ENCODE results near the gene PRMT3.
"Not testable (repeated sequence)": the region's sequence is repeated elsewhere in the genome, so short reads cannot be mapped to it uniquely, and the experiment has no call there.

PRMT3 gene

GRCh38 chr11:20374741-20375300 lies 12.7 kb upstream of the PRMT3 start:
- Histone ChIP-seq H3K27ac (ENCODE audit: low read depth, low read length) (peak overlapping the region; percentile 76), H3K4me1 (ENCODE audit: control insufficient read depth, insufficient read depth, low read length, unreplicated experiment) (peaks cover 17% of the 10 kb centered on the region), H3K36me3 (ENCODE audit: insufficient read depth, low read length) (peaks cover 48% of the 10 kb centered on the region), H3K79me2 (ENCODE audit: control insufficient read depth, insufficient read depth, low read length, unreplicated experiment) (peaks cover 17% of the 10 kb centered on the region), H3K4me3 (ENCODE audit: low read depth, low read length) (no peak overlapping the region), H3K27me3 (ENCODE audit: insufficient read depth, low read length) (no peaks in the 10 kb centered on the region), H2AFZ (ENCODE audit: low read length, unreplicated experiment) (no peak overlapping the region)

DNA sequence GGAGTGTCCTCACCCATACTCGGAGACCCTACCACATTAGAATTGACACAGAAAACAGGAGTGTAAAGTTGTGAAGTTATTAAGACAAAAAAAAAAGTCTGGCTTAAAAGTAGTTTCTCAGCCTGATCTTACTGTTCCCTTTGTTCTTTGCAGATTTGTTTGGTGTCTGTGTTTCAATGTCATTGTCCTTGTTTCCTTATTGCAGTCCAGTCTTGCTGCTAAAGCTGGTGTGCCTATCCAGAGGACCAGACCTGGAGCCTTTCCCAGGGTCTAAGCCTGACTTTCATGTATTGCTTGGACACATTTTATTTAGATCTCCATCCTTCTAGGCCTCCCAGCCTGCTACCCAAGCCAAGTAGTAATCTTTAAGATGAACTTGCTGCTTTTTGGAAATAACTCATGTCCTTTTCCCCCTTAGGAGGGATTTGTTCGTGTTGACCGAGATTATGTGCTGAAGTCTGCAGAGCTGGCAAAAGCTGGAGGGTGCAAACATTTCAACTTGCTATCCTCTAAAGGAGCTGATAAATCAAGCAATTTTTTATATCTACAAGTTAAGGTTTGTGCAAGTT lies 11.3 kb upstream of the PRMT3 start:
- no peak overlapping the region for H2AFZ ChIP-seq (ENCODE audit: low read length, unreplicated experiment)
- peaks cover 17% of the 10 kb centered on the region for H3K4me1 ChIP-seq (ENCODE audit: control insufficient read depth, insufficient read depth, low read length, unreplicated experiment)
- H3K27ac ChIP-seq (ENCODE audit: low read depth, low read length), result no peak overlapping the region
- no peaks in the 10 kb centered on the region for H3K27me3 ChIP-seq (ENCODE audit: insufficient read depth, low read length)
- no peak overlapping the region for H3K4me3 ChIP-seq (ENCODE audit: low read depth, low read length)
- H3K36me3 ChIP-seq (ENCODE audit: insufficient read depth, low read length), result peaks cover 41% of the 10 kb centered on the region
- H3K79me2 ChIP-seq (ENCODE audit: control insufficient read depth, insufficient read depth, low read length, unreplicated experiment), result peaks cover 6% of the 10 kb centered on the region

- not testable (repeated sequence) for H2AFZ ChIP-seq (ENCODE audit: low read length, unreplicated experiment); H3K27ac ChIP-seq (ENCODE audit: low read depth, low read length); H3K36me3 ChIP-seq (ENCODE audit: insufficient read depth, low read length); H3K27me3 ChIP-seq (ENCODE audit: insufficient read depth, low read length); H3K4me3 ChIP-seq (ENCODE audit: low read depth, low read length); H3K4me1 ChIP-seq (ENCODE audit: control insufficient read depth, insufficient read depth, low read length, unreplicated experiment)
- peaks cover 13% of the 10 kb centered on the region for H3K79me2 ChIP-seq (ENCODE audit: control insufficient read depth, insufficient read depth, low read length, unreplicated experiment)
Measured at GRCh38 chr11:20385996-20386395, 1.5 kb upstream of the PRMT3 start.

- H3K27me3 ChIP-seq (ENCODE audit: insufficient read depth, low read length), result no peaks in the 10 kb centered on the region
- peaks cover 9% of the 10 kb centered on the region for H3K4me1 ChIP-seq (ENCODE audit: control insufficient read depth, insufficient read depth, low read length, unreplicated experiment)
- H3K27ac ChIP-seq (ENCODE audit: low read depth, low read length), result peak overlapping the region; percentile 78; the same call in 1 of the 2 replicates
- H2AFZ ChIP-seq (ENCODE audit: low read length, unreplicated experiment), result peak overlapping the region; percentile 76
- H3K4me3 ChIP-seq (ENCODE audit: low read depth, low read length), result peak overlapping the region; percentile 86
- peaks cover 13% of the 10 kb centered on the region for H3K79me2 ChIP-seq (ENCODE audit: control insufficient read depth, insufficient read depth, low read length, unreplicated experiment)
- no peaks in the 10 kb centered on the region for H3K36me3 ChIP-seq (ENCODE audit: insufficient read depth, low read length)
Measured at GRCh38 chr11:20388096-20389055, 860 bp downstream of the PRMT3 start.

GRCh38 chr11:20397281-20397680 lies 9.8 kb downstream of the PRMT3 start:
- Histone ChIP-seq H3K4me1 (ENCODE audit: control insufficient read depth, insufficient read depth, low read length, unreplicated experiment) (no peaks in the 10 kb centered on the region), H3K27ac (ENCODE audit: low read depth, low read length) (no peak overlapping the region), H3K27me3 (ENCODE audit: insufficient read depth, low read length) (no peaks in the 10 kb centered on the region), H3K4me3 (ENCODE audit: low read depth, low read length) (no peak overlapping the region), H2AFZ (ENCODE audit: low read length, unreplicated experiment) (no peak overlapping the region), H3K79me2 (ENCODE audit: control insufficient read depth, insufficient read depth, low read length, unreplicated experiment) (no peaks in the 10 kb centered on the region), H3K36me3 (ENCODE audit: insufficient read depth, low read length) (0 out of 2 replicates have a peak, but pooled peaks cover 4% of the 10 kb centered on the region)

- no peak overlapping the region for H3K4me3 ChIP-seq (ENCODE audit: low read depth, low read length)
- H3K27me3 ChIP-seq (ENCODE audit: insufficient read depth, low read length), result no peaks in the 10 kb centered on the region
- H2AFZ ChIP-seq (ENCODE audit: low read length, unreplicated experiment), result no peak overlapping the region
- no peaks in the 10 kb centered on the region for H3K79me2 ChIP-seq (ENCODE audit: control insufficient read depth, insufficient read depth, low read length, unreplicated experiment)
- no peak overlapping the region for H3K27ac ChIP-seq (ENCODE audit: low read depth, low read length)
- 0 out of 2 replicates have a peak, but pooled peaks cover 7% of the 10 kb centered on the region for H3K36me3 ChIP-seq (ENCODE audit: insufficient read depth, low read length)
- H3K4me1 ChIP-seq (ENCODE audit: control insufficient read depth, insufficient read depth, low read length, unreplicated experiment), result no peaks in the 10 kb centered on the region
Measured at GRCh38 chr11:20399498-20399897, 12.0 kb downstream of the PRMT3 start.

DNA sequence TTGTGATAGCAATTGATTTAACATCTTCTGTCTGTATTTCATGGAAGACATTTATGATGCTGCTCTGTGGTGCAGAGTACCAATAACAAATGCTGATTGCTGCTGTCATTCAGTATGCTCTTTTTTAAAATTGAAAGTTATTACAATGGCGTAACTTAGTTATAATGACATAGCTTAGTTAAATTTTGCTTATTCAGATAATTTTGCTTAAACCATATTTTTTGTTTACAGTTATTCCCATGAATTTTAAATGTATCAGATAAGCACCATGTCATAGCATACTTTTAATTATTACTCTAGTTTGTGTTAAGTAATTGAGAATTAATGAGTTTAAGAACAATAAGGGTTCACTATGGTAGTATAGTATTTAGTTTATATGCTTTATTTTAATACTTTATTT lies 15.5 kb downstream of the PRMT3 start:
- Histone ChIP-seq H3K27ac (ENCODE audit: low read depth, low read length) (no peak overlapping the region), H3K4me1 (ENCODE audit: control insufficient read depth, insufficient read depth, low read length, unreplicated experiment) (no peaks in the 10 kb centered on the region), H3K4me3 (ENCODE audit: low read depth, low read length) (no peak overlapping the region), H3K27me3 (ENCODE audit: insufficient read depth, low read length) (no peaks in the 10 kb centered on the region), H3K79me2 (ENCODE audit: control insufficient read depth, insufficient read depth, low read length, unreplicated experiment) (no peaks in the 10 kb centered on the region), H2AFZ (ENCODE audit: low read length, unreplicated experiment) (no peak overlapping the region), H3K36me3 (ENCODE audit: insufficient read depth, low read length) (peaks cover 16% of the 10 kb centered on the region)

DNA sequence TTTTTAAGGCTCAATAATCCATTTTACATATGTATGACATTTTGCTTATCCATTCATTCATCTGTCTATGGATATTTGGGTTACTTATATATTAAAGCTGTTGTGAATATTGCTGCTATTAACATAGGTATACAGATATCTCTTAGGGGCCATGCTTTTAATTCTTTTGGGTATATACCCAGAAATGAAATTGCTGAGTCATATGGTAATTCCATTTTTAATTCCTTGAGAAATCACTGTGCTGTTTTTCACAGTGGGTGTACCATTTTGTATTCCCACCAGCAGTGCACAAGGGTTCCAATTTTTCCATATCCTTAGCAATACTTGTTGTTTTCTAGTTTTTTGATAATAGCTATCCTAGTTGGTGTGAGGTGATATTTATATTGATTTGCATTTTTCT lies 19.0 kb downstream of the PRMT3 start:
- peaks cover 23% of the 10 kb centered on the region for H3K36me3 ChIP-seq (ENCODE audit: insufficient read depth, low read length)
- H3K4me1 ChIP-seq (ENCODE audit: control insufficient read depth, insufficient read depth, low read length, unreplicated experiment), result no peaks in the 10 kb centered on the region
- no peak overlapping the region for H3K4me3 ChIP-seq (ENCODE audit: low read depth, low read length)
- H3K79me2 ChIP-seq (ENCODE audit: control insufficient read depth, insufficient read depth, low read length, unreplicated experiment), result no peaks in the 10 kb centered on the region
- H3K27ac ChIP-seq (ENCODE audit: low read depth, low read length), result no peak overlapping the region
- H3K27me3 ChIP-seq (ENCODE audit: insufficient read depth, low read length), result no peaks in the 10 kb centered on the region
- H2AFZ ChIP-seq (ENCODE audit: low read length, unreplicated experiment), result no peak overlapping the region

GRCh38 chr11:20407344-20407743 lies 19.8 kb downstream of the PRMT3 start:
- no peaks in the 10 kb centered on the region for H3K79me2 ChIP-seq (ENCODE audit: control insufficient read depth, insufficient read depth, low read length, unreplicated experiment)
- no peak overlapping the region for H3K27ac ChIP-seq (ENCODE audit: low read depth, low read length)
- H3K4me1 ChIP-seq (ENCODE audit: control insufficient read depth, insufficient read depth, low read length, unreplicated experiment), result no peaks in the 10 kb centered on the region
- peaks cover 27% of the 10 kb centered on the region for H3K36me3 ChIP-seq (ENCODE audit: insufficient read depth, low read length)
- no peaks in the 10 kb centered on the region for H3K27me3 ChIP-seq (ENCODE audit: insufficient read depth, low read length)
- H3K4me3 ChIP-seq (ENCODE audit: low read depth, low read length), result no peak overlapping the region
- H2AFZ ChIP-seq (ENCODE audit: low read length, unreplicated experiment), result no peak overlapping the region

GRCh38 chr11:20415432-20415831 lies 27.9 kb downstream of the PRMT3 start:
- no peak overlapping the region for H3K27ac ChIP-seq (ENCODE audit: low read depth, low read length)
- no peaks in the 10 kb centered on the region for H3K79me2 ChIP-seq (ENCODE audit: control insufficient read depth, insufficient read depth, low read length, unreplicated experiment)
- H2AFZ ChIP-seq (ENCODE audit: low read length, unreplicated experiment), result no peak overlapping the region
- H3K4me1 ChIP-seq (ENCODE audit: control insufficient read depth, insufficient read depth, low read length, unreplicated experiment), result no peaks in the 10 kb centered on the region
- H3K36me3 ChIP-seq (ENCODE audit: insufficient read depth, low read length), result 0 out of 2 replicates have a peak, but pooled peaks cover 6% of the 10 kb centered on the region
- no peak overlapping the region for H3K4me3 ChIP-seq (ENCODE audit: low read depth, low read length)
- no peaks in the 10 kb centered on the region for H3K27me3 ChIP-seq (ENCODE audit: insufficient read depth, low read length)
